ENCODE measurements around the gene NECTIN4. TPM values are rescaled to one million over a fixed set of nuclear protein-coding genes. Genes with fewer than 3 reads are reported as not detected.

Gene NECTIN4
- total and polyA plus RNA-seq, 9 donors, result 0.07 to 4.4 (median 0.21) TPM; not detected in 3

- TF ChIP-seq EP300 (IDR thresholded peaks at IDR 0.05) (no peak), CTCF (IDR thresholded peaks at IDR 0.05) (no peak), POLR2A (IDR thresholded peaks at IDR 0.05) (no peak)
- WGBS, 3 donors, result 71 to 78% (median 73%) methylated on average over 9 of the region's 9 CpGs
- H3K27me3 ChIP-seq, result no peaks in the 10 kb centered on the region
- intact Hi-C loops (cut with DNase I), result no loop called here
- no peaks in the 10 kb centered on the region for H3K9me3 ChIP-seq
- H3K36me3 ChIP-seq, result no peaks in the 10 kb centered on the region
- DNase-seq, result no peak
- no peak overlapping the region for H3K4me3 ChIP-seq
- no peak overlapping the region for H3K27ac ChIP-seq
- H3K4me1 ChIP-seq (ENCODE audit: insufficient read depth), result no peaks in the 10 kb centered on the region
Observed at GRCh38 chr1:161071886-161072371, 17.4 kb downstream of the NECTIN4 start.

GRCh38 chr1:161070761-161071160, 18.6 kb downstream of the NECTIN4 start:
- 87 to 95% (median 92%) methylated on average over 4 of the region's 4 CpGs for WGBS, 3 donors
- intact Hi-C loops (cut with DNase I), result no loop called here

GRCh38 chr1:161069731-161070270, 19.6 kb downstream of the NECTIN4 start, which contains the start of gene ARHGAP30:
TSS of gene ARHGAP30 (minus strand) at chr1:161069891. CDS start at chr1:161069624, 267 bp downstream.
- 75 to 87% (median 77%) methylated on average over 9 of the region's 9 CpGs for WGBS, 3 donors
- no peak for TF ChIP-seq POLR2A (IDR thresholded peaks at IDR 0.05)
- TF ChIP-seq CTCF (IDR thresholded peaks at IDR 0.05), result no peak
- TF ChIP-seq EP300 (IDR thresholded peaks at IDR 0.05), result no peak
- intact Hi-C loops (cut with DNase I), result no loop called here

More at GRCh38 chr1:161070761-161071160, 18.6 kb downstream of the NECTIN4 start:
- Histone ChIP-seq H3K9me3 (no peaks in the 10 kb centered on the region), H3K27ac (no peak overlapping the region), H3K36me3 (no peaks in the 10 kb centered on the region), H3K4me3 (no peak overlapping the region), H3K4me1 (ENCODE audit: insufficient read depth) (no peaks in the 10 kb centered on the region), H3K27me3 (no peaks in the 10 kb centered on the region)
- no peak for DNase-seq
- TF ChIP-seq CTCF (IDR thresholded peaks at IDR 0.05) (no peak), POLR2A (IDR thresholded peaks at IDR 0.05) (no peak), EP300 (IDR thresholded peaks at IDR 0.05) (no peak)

GRCh38 chr1:161069241-161069640, 20.1 kb downstream of the NECTIN4 start:
- no peaks in the 10 kb centered on the region for H3K27me3 ChIP-seq
- H3K9me3 ChIP-seq, result no peaks in the 10 kb centered on the region
- no peak overlapping the region for H3K4me3 ChIP-seq
- intact Hi-C loops (cut with DNase I), result no loop called here
- H3K27ac ChIP-seq, result no peak overlapping the region
- H3K4me1 ChIP-seq (ENCODE audit: insufficient read depth), result no peaks in the 10 kb centered on the region
- no peak for DNase-seq
- H3K36me3 ChIP-seq, result no peaks in the 10 kb centered on the region
- TF ChIP-seq EP300 (IDR thresholded peaks at IDR 0.05) (no peak), POLR2A (IDR thresholded peaks at IDR 0.05) (no peak), CTCF (IDR thresholded peaks at IDR 0.05) (no peak)
- 77 to 85% (median 84%) methylated on average over 9 of the region's 9 CpGs for WGBS, 3 donors

More at GRCh38 chr1:161069731-161070270, 19.6 kb downstream of the NECTIN4 start, which contains the start of gene ARHGAP30:
- Histone ChIP-seq H3K9me3 (no peaks in the 10 kb centered on the region), H3K4me3 (no peak within 1 kb of the TSS), H3K27ac (no peak within 1 kb of the TSS), H3K27me3 (no peaks in the 10 kb centered on the region), H3K4me1 (ENCODE audit: insufficient read depth) (no peaks in the 10 kb centered on the region), H3K36me3 (no peaks in the 10 kb centered on the region)
- no peak for DNase-seq
